DOHH2 (cell line): ENCODE measurements around the gene PTPN9.

Experiments used
- EZH2phosphoT487 ChIP-seq: fragments of 200-600 bp; sonication (generic); IDR thresholded peaks from 2 replicates; pipeline ENCODE4 v1.6.1; 2017; ENCODE audit warnings: borderline replicate concordance, mild to moderate bottlenecking, antibody characterized with exemption, low read length, moderate library complexity, mixed read lengths
- TF ChIP-seq, protein P1 (sequence below): fragments of 200-600 bp; sonication (generic); IDR thresholded peaks from one replicate; pipeline ENCODE4 v1.5.1; 2014; ENCODE audit warnings: antibody characterized with exemption, mild to moderate bottlenecking, low read depth, low read length; ENCODE audit not compliant: poor library complexity, severe bottlenecking

DNA sequence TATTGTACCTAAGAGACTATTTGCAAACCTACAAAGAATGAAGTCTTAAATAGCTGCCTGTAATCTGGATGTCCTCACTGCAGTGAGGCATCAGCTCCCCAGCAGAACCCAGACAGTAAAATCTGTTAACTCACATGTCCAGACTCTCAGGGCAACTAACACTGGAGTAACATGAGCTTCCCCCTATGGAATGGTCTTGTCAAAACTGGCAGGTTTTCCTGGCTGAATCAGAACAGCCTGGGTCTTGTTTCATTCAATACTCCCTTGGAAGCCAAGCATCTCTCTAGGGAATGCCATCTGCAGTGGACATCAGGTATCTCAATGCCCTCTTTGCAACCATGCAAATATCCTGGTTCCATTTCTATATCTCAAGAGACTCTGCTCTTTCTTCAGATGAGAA lies 24.4 kb downstream of the PTPN9 start:
- TF ChIP-seq, protein P1, sequence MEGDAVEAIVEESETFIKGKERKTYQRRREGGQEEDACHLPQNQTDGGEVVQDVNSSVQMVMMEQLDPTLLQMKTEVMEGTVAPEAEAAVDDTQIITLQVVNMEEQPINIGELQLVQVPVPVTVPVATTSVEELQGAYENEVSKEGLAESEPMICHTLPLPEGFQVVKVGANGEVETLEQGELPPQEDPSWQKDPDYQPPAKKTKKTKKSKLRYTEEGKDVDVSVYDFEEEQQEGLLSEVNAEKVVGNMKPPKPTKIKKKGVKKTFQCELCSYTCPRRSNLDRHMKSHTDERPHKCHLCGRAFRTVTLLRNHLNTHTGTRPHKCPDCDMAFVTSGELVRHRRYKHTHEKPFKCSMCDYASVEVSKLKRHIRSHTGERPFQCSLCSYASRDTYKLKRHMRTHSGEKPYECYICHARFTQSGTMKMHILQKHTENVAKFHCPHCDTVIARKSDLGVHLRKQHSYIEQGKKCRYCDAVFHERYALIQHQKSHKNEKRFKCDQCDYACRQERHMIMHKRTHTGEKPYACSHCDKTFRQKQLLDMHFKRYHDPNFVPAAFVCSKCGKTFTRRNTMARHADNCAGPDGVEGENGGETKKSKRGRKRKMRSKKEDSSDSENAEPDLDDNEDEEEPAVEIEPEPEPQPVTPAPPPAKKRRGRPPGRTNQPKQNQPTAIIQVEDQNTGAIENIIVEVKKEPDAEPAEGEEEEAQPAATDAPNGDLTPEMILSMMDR: no peak
- TF ChIP-seq EZH2phosphoT487: no peak
